Cardiac fibroblast (primary cell): ENCODE results near the gene ARFRP1.

Experiments used
- DNase-seq, 2 donors: peaks; one replicate each; pipeline versions ENCODE4 v3.0.0 to v3.0.0-alpha.2; 2010; ENCODE audit warnings: low read depth in 2 of 2
- H3K4me3 ChIP-seq, 2 donors: replicated peaks in 1 of 2; 1 replicate in 1 of 2; 2 replicates in 1 of 2; pipeline ENCODE4 v1.5.1; 2011; ENCODE audit warnings: low read depth in 2 of 2, low read length in 2 of 2, mild to moderate bottlenecking in 2 of 2, moderate library complexity in 1 of 2
- TF ChIP-seq, protein P1 (sequence below): IDR thresholded peaks from one replicate; pipeline ENCODE4 v1.5.1; 2011; ENCODE audit warnings: low read depth, mild to moderate bottlenecking, low read length, inconsistent platforms

The ARFRP1 gene

GRCh38 chr20:63680427-63680826 lies 27.3 kb downstream of the ARFRP1 start:
- no peak overlapping the region for H3K4me3 ChIP-seq
- DNase-seq, result no peak
- TF ChIP-seq, protein P1, sequence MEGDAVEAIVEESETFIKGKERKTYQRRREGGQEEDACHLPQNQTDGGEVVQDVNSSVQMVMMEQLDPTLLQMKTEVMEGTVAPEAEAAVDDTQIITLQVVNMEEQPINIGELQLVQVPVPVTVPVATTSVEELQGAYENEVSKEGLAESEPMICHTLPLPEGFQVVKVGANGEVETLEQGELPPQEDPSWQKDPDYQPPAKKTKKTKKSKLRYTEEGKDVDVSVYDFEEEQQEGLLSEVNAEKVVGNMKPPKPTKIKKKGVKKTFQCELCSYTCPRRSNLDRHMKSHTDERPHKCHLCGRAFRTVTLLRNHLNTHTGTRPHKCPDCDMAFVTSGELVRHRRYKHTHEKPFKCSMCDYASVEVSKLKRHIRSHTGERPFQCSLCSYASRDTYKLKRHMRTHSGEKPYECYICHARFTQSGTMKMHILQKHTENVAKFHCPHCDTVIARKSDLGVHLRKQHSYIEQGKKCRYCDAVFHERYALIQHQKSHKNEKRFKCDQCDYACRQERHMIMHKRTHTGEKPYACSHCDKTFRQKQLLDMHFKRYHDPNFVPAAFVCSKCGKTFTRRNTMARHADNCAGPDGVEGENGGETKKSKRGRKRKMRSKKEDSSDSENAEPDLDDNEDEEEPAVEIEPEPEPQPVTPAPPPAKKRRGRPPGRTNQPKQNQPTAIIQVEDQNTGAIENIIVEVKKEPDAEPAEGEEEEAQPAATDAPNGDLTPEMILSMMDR, result no peak

GRCh38 chr20:63679799-63680305 lies 27.9 kb downstream of the ARFRP1 start:
- DNase-seq, result no peak
- TF ChIP-seq, protein P1, result no peak
- no peak overlapping the region for H3K4me3 ChIP-seq

DNA sequence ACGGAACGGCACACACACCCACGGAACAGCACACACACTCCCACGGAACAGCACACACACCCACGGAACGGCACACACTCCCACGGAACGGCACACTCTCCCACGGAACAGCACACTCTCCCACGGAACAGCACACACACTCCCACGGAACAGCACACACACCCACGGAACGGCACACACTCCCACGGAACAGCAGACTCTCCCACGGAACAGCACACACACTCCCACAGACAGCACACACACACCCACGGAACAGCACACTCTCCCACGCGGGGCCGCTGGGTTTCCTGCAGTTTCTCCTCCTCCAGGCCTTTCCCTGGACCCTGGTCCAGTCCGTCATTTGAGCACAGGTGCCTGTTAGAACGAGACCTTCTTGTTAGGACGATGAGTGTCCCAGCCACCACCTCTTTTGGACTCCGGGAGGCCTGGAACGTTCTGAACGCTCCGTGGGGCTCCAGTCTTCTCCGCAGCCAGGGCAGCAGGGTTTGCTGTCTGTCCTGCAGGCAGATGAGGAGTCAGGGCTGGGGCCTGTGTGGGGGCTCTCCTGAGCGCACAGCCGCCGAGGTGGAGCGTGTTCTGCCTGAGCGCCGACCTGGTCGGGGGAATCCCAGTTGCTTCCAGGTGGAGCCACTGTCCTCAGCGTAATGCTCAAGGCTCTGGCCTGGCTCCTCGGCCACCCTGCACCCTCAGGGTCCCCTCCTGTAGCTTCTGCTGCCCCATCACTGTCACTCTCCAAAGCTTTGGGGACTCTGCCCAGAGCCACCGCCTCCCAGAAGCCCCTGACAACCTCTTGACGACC lies 28.9 kb downstream of the ARFRP1 start:
- TF ChIP-seq, protein P1, result no peak
- no peak overlapping the region for H3K4me3 ChIP-seq
- DNase-seq, result no peak

- no peak overlapping the region for H3K4me3 ChIP-seq
- DNase-seq, result no peak
- TF ChIP-seq, protein P1, result no peak
These were observed 29.7 kb downstream of the ARFRP1 start for GRCh38 chr20:63678071-63678470.

GRCh38 chr20:63675681-63676368 lies 32.0 kb downstream of the ARFRP1 start:
- no peak for DNase-seq
- no peak overlapping the region for H3K4me3 ChIP-seq
- TF ChIP-seq, protein P1, result no peak

- no peak overlapping the region for H3K4me3 ChIP-seq
- no peak for DNase-seq
- TF ChIP-seq, protein P1, result no peak
These were observed 33.8 kb downstream of the ARFRP1 start for GRCh38 chr20:63673951-63674350.
